Gastroesophageal sphincter (tissue), 4 donors: ENCODE results near the gene SEPTIN11. TPM values are rescaled to one million over a fixed set of nuclear protein-coding genes. Genes with fewer than 3 reads are reported as not detected.

Experiments
- ATAC-seq: fragments of 150-250 bp; one replicate; pipeline ENCODE4 v1.9.1; 2016; ENCODE audit warnings: mild to moderate bottlenecking, moderate library complexity
- H3K27ac ChIP-seq, 4 donors: fragments of 200-600 bp; sonication (generic) in 3 of 4; 1 replicate in 3 of 4; 2 replicates in 1 of 4; pipeline ENCODE4 v1.5.1; 2016 to 2019
- H3K27me3 ChIP-seq: fragments of 200-600 bp; sonication (generic); one replicate; pipeline ENCODE4 v1.5.1; 2019
- H3K36me3 ChIP-seq, 2 donors: fragments of 200-600 bp; sonication (generic); one replicate each; pipeline ENCODE4 v1.5.1; 2019; ENCODE audit warnings: control low read depth in 1 of 2
- H3K4me1 ChIP-seq, 3 donors: fragments of 200-600 bp; sonication (generic); 1 replicate in 2 of 3; 2 replicates in 1 of 3; pipeline ENCODE4 v1.5.1; 2016 to 2019; ENCODE audit warnings: control low read depth in 2 of 3
- H3K4me3 ChIP-seq, 2 donors: fragments of 200-600 bp; sonication (generic); one replicate each; pipeline ENCODE4 v1.5.1; 2019; ENCODE audit warnings: mild to moderate bottlenecking in 1 of 2, moderate library complexity in 1 of 2
- H3K9me3 ChIP-seq, 3 donors: fragments of 200-600 bp; sonication (generic); one replicate each; pipeline ENCODE4 v1.5.1; 2017 to 2019; ENCODE audit warnings: control low read depth in 2 of 3
- CTCF ChIP-seq, 4 experiments: fragments of 200-600 bp in 2 of 4; fragments of 450-650 bp in 2 of 4; sonication (generic) in 1 of 4; IDR thresholded peaks; one replicate each; pipeline ENCODE4 v1.5.1; 2017 to 2019; ENCODE audit warnings: antibody characterized with exemption in 4 of 4, mild to moderate bottlenecking in 2 of 4, moderate library complexity in 2 of 4
- EP300 ChIP-seq: sonication (generic); formaldehyde crosslinking; IDR thresholded peaks from one replicate; pipeline ENCODE4 v1.6.1; 2017; ENCODE audit warnings: antibody characterized with exemption, mild to moderate bottlenecking
- POLR2A ChIP-seq, 2 donors: fragments of 450-650 bp; IDR thresholded peaks; one replicate each; pipeline ENCODE4 v1.6.1; 2017; ENCODE audit warnings: antibody characterized with exemption in 2 of 2, mild to moderate bottlenecking in 2 of 2, moderate library complexity in 1 of 2
- POLR2AphosphoS5 ChIP-seq: sonication (generic); formaldehyde crosslinking; IDR thresholded peaks from one replicate; pipeline ENCODE4 v1.6.1; 2017; ENCODE audit warnings: antibody characterized with exemption
- WGBS, 2 donors: methylation state at CpG; one replicate each; pipeline ENCODE4 v1.1.5; 2018; ENCODE audit warnings: low coverage in 1 of 2; 5-methylcytosine and 5-hydroxymethylcytosine counted together
- total RNA-seq, 4 donors: library from RNA; depleted of rRNA; stranded (reverse); fragments of >200 nt; gene quantifications; one replicate each; pipeline ENCODE4 v1.1.0, GENCODE V29; 2016

The SEPTIN11 gene
- total RNA-seq, 4 donors from 2014 or later: 65.1 to 192 (median 97.8) TPM

- H3K27me3 ChIP-seq: no peaks in the 10 kb centered on the region
- ATAC-seq: no peak
- H3K9me3 ChIP-seq: no peaks in the 10 kb centered on the region
- no peaks in the 10 kb centered on the region for H3K4me1 ChIP-seq
- no peak for TF ChIP-seq POLR2AphosphoS5
- no peak for TF ChIP-seq EP300
- TF ChIP-seq CTCF (IDR thresholded peaks at IDR 0.05): no peak
- no peak for TF ChIP-seq POLR2A (IDR thresholded peaks at IDR 0.05)
- H3K4me3 ChIP-seq: no peak overlapping the region
- no peaks in the 10 kb centered on the region for H3K36me3 ChIP-seq
- H3K27ac ChIP-seq: no peak overlapping the region
These were observed 18.5 kb upstream of the SEPTIN11 start for GRCh38 chr4:76931087-76931486.

- WGBS, 2 donors: 72 to 87% methylated on average over 7 of the region's 7 CpGs
- TF ChIP-seq POLR2AphosphoS5 (no peak), CTCF (IDR thresholded peaks at IDR 0.05) (no peak), POLR2A (IDR thresholded peaks at IDR 0.05) (no peak), EP300 (no peak)
- Histone ChIP-seq H3K9me3 (no peaks in the 10 kb centered on the region), H3K4me3 (no peak overlapping the region), H3K27me3 (no peaks in the 10 kb centered on the region), H3K4me1 (no peaks in the 10 kb centered on the region), H3K27ac (no peak overlapping the region), H3K36me3 (no peaks in the 10 kb centered on the region)
- no peak for ATAC-seq
These were observed 17.8 kb upstream of the SEPTIN11 start for GRCh38 chr4:76931576-76932276.

GRCh38 chr4:76939184-76939583 lies 10.4 kb upstream of the SEPTIN11 start:
- WGBS, 2 donors: 25 to 77% methylated on average over 1 to 2 of the region's 2 CpGs
- TF ChIP-seq EP300 (no peak), CTCF (IDR thresholded peaks at IDR 0.05) (no peak), POLR2AphosphoS5 (no peak), POLR2A (IDR thresholded peaks at IDR 0.05) (no peak)
- H3K9me3 ChIP-seq: no peaks in the 10 kb centered on the region
- no peak overlapping the region for H3K27ac ChIP-seq
- ATAC-seq: no peak
- no peaks in the 10 kb centered on the region for H3K4me1 ChIP-seq
- no peaks in the 10 kb centered on the region for H3K27me3 ChIP-seq
- no peaks in the 10 kb centered on the region for H3K36me3 ChIP-seq
- H3K4me3 ChIP-seq: no peak overlapping the region

DNA sequence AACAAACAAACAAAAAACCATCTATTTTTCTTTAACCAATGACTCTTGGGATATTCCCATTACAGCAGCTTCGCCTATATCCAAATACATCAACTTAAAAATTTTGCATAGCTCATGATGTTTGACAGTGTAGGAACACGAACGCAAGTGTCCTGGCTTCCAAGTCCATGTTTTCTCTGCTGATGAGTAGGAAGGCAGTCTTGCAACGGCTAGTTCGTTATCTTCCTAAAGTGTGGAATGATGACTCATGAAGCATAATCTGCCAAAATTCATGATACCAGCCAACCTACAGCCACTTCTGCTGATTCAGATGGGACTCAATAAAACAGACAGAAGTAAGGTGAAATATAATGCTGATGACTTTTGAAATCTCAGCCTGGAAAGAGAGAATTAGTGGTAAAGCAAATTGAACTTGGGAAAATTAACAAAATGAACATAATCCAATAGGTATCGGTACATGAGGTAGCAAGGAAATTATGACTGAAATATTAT lies 6.4 kb upstream of the SEPTIN11 start:
- no peaks in the 10 kb centered on the region for H3K27me3 ChIP-seq
- H3K36me3 ChIP-seq: no peaks in the 10 kb centered on the region
- 53 to 71% methylated on average over 6 of the region's 6 CpGs for WGBS, 2 donors
- H3K27ac ChIP-seq: no peak overlapping the region
- no peak for ATAC-seq
- no peak overlapping the region for H3K4me3 ChIP-seq
- peaks cover 0 to 9% (median 2%) of the 10 kb centered on the region in 3 donors for H3K4me1 ChIP-seq
- no peaks in the 10 kb centered on the region for H3K9me3 ChIP-seq
- TF ChIP-seq POLR2AphosphoS5 (no peak), CTCF (IDR thresholded peaks at IDR 0.05) (no peak), POLR2A (IDR thresholded peaks at IDR 0.05) (no peak), EP300 (no peak)

GRCh38 chr4:76943790-76944189 lies 5.8 kb upstream of the SEPTIN11 start:
- 69 to 86% methylated on average over 1 of the region's 1 CpG for WGBS, 2 donors
- no peak for ATAC-seq

More at GRCh38 chr4:76943790-76944189, 5.8 kb upstream of the SEPTIN11 start:
- H3K27me3 ChIP-seq: no peaks in the 10 kb centered on the region
- peaks cover 0 to 14% (median 6%) of the 10 kb centered on the region in 3 donors for H3K4me1 ChIP-seq
- TF ChIP-seq POLR2A (IDR thresholded peaks at IDR 0.05) (no peak), CTCF (IDR thresholded peaks at IDR 0.05) (no peak), EP300 (no peak), POLR2AphosphoS5 (no peak)
- H3K36me3 ChIP-seq: no peaks in the 10 kb centered on the region
- H3K4me3 ChIP-seq: no peak overlapping the region
- H3K9me3 ChIP-seq: no peaks in the 10 kb centered on the region
- H3K27ac ChIP-seq: no peak overlapping the region
